GM21576 (cell line): ENCODE results near the gene ETV6.
"Not testable (repeated sequence)": the region's sequence is repeated elsewhere in the genome, so short reads cannot be mapped to it uniquely, and the experiment has no call there.

Experiments used
- ATAC-seq: cut with Tn5 transposase; IDR thresholded peaks from one replicate; pipeline ENCODE4 v1.9.1; 2021; ENCODE audit warnings: mild to moderate bottlenecking, moderate library complexity; ENCODE audit not compliant: unreplicated experiment

ETV6 gene

GRCh38 chr12:11649413-11650285 lies at the start of gene ETV6:
ETV6 (plus strand) TSS chr12:11649674; CDS start chr12:11650128, 454 bp downstream.
- ATAC-seq, result peak; percentile 42

GRCh38 chr12:11600199-11600598 lies 49.3 kb upstream of the ETV6 start:
- no peak for ATAC-seq

- ATAC-seq, result no peak
Observed at GRCh38 chr12:11601647-11602046, 47.8 kb upstream of the ETV6 start.

GRCh38 chr12:11607313-11608081 lies 42.0 kb upstream of the ETV6 start:
- ATAC-seq, result no peak

GRCh38 chr12:11609045-11609444 lies 40.4 kb upstream of the ETV6 start:
- ATAC-seq, result no peak

- no peak for ATAC-seq
Observed at GRCh38 chr12:11615481-11615880, 34.0 kb upstream of the ETV6 start.

GRCh38 chr12:11618046-11618445 lies 31.4 kb upstream of the ETV6 start:
- ATAC-seq, result no peak

GRCh38 chr12:11621797-11622423 lies 27.6 kb upstream of the ETV6 start:
- no peak for ATAC-seq

- no peak for ATAC-seq
Observed at GRCh38 chr12:11622876-11623281, 26.6 kb upstream of the ETV6 start.

GRCh38 chr12:11623382-11623781 lies 26.1 kb upstream of the ETV6 start:
- ATAC-seq, result no peak

- ATAC-seq, result no peak
Observed at GRCh38 chr12:11624116-11624515, 25.4 kb upstream of the ETV6 start.

GRCh38 chr12:11627709-11628108 lies 21.8 kb upstream of the ETV6 start:
- not testable (repeated sequence) for ATAC-seq

- no peak for ATAC-seq
Observed at GRCh38 chr12:11628353-11628752, 21.1 kb upstream of the ETV6 start.

GRCh38 chr12:11630046-11630706 lies 19.3 kb upstream of the ETV6 start:
- no peak for ATAC-seq

- ATAC-seq, result no peak
Observed at GRCh38 chr12:11631288-11631687, 18.2 kb upstream of the ETV6 start.

GRCh38 chr12:11631881-11632280 lies 17.6 kb upstream of the ETV6 start:
- ATAC-seq, result not testable (repeated sequence)

- no peak for ATAC-seq
Observed at GRCh38 chr12:11633968-11634367, 15.5 kb upstream of the ETV6 start.

GRCh38 chr12:11635341-11635740 lies 14.1 kb upstream of the ETV6 start:
- no peak for ATAC-seq

- no peak for ATAC-seq
Observed at GRCh38 chr12:11638315-11638916, 11.1 kb upstream of the ETV6 start.

GRCh38 chr12:11639454-11639853 lies 10.0 kb upstream of the ETV6 start:
- ATAC-seq, result no peak

GRCh38 chr12:11641522-11641921 lies 8.0 kb upstream of the ETV6 start:
- ATAC-seq, result no peak
